H1 (cell line): ENCODE results near the gene NOP16. TPM values are rescaled to one million over a fixed set of nuclear protein-coding genes. Genes with fewer than 3 reads are reported as not detected.

ENCODE experiments used
- CTCF ChIA-PET: fragments of 300-600 bp; sonication (Branson Sonifier 250); formaldehyde crosslinking; loops from one replicate; lab custom pipeline; 2021; ENCODE audit not compliant: partially characterized antibody; lab: Charles Lee
- POLR2A ChIA-PET: fragments of 300-600 bp; sonication (Branson Sonifier 250); formaldehyde crosslinking; loops from one replicate; lab custom pipeline; 2021; ENCODE audit warnings: inconsistent platforms; ENCODE audit not compliant: partially characterized antibody; lab: Charles Lee
- DNase-seq, 2 experiments: peaks; one replicate each; pipeline versions ENCODE4 v3.0.0 to v3.0.0-alpha.2; 2010 to 2022; ENCODE audit warnings: low spot score in 2 of 2, low read depth in 1 of 2, mixed read lengths in 1 of 2
- FAIRE-seq: peaks from 2 replicates; lab custom pipeline; 2011; peaks lifted over from hg19 to GRCh38; lab: Jason Lieb, UNC
- H2AFZ ChIP-seq: 2 replicates; pipeline ENCODE4 v1.8.1; 2012; ENCODE audit warnings: low read length, inconsistent platforms
- H2AK5ac ChIP-seq: 2 replicates; pipeline ENCODE4 v1.6.1; 2013; ENCODE audit warnings: low read depth, low read length
- H2BK120ac ChIP-seq: replicated peaks from 2 replicates; pipeline ENCODE3; 2013; ENCODE audit warnings: low read depth, low read length, inconsistent platforms
- H2BK12ac ChIP-seq: 2 replicates; pipeline ENCODE4 v1.6.1; 2013; ENCODE audit warnings: low read depth, low read length
- H2BK15ac ChIP-seq: 2 replicates; pipeline ENCODE4 v1.6.1; 2013; ENCODE audit warnings: low read length
- H2BK20ac ChIP-seq: 2 replicates; pipeline ENCODE4 v1.6.1; 2013; ENCODE audit warnings: low read length
- H2BK5ac ChIP-seq: 2 replicates; pipeline ENCODE4 v1.6.1; 2013; ENCODE audit warnings: low read depth, low read length
- H3K14ac ChIP-seq: 2 replicates; pipeline ENCODE4 v1.6.1; 2013; ENCODE audit warnings: inconsistent platforms; ENCODE audit not compliant: insufficient read length
- H3K18ac ChIP-seq: 2 replicates; pipeline ENCODE4 v1.6.1; 2013; ENCODE audit warnings: low read length; ENCODE audit errors: extremely low read depth
- H3K23ac ChIP-seq: 2 replicates; pipeline ENCODE4 v1.6.1; 2013; ENCODE audit warnings: inconsistent platforms; ENCODE audit not compliant: insufficient read length
- H3K23me2 ChIP-seq: 2 replicates; pipeline ENCODE4 v1.6.1; 2013; ENCODE audit warnings: low read depth, low read length
- H3K27ac ChIP-seq: 2 replicates; pipeline ENCODE4 v1.6.1; 2011; ENCODE audit warnings: low read depth, low read length, inconsistent platforms
- H3K27me3 ChIP-seq, 4 experiments: replicated peaks in 1 of 4; 1 replicate in 1 of 4; 2 replicates in 3 of 4; pipeline versions ENCODE4 v1.6.1 to v1.8.1; 2011 to 2013; ENCODE audit warnings: low read length in 3 of 4, mild to moderate bottlenecking in 3 of 4, inconsistent platforms in 2 of 4, mixed read lengths in 2 of 4, moderate library complexity in 1 of 4; ENCODE audit not compliant: control insufficient read depth in 3 of 4, insufficient read depth in 3 of 4; ENCODE audit errors: extremely low read depth in 1 of 4
- H3K36me3 ChIP-seq, 4 experiments: 2 replicates each; pipeline versions ENCODE4 v1.6.1 to v1.8.1; 2011 to 2013; ENCODE audit warnings: mild to moderate bottlenecking in 4 of 4, low read length in 3 of 4, moderate library complexity in 2 of 4, control low read depth in 1 of 4, inconsistent platforms in 1 of 4; ENCODE audit not compliant: insufficient read depth in 4 of 4, control insufficient read depth in 2 of 4
- H3K4ac ChIP-seq: replicated peaks from 2 replicates; pipeline ENCODE3; 2013; ENCODE audit warnings: low read length, low read depth, mixed read lengths, inconsistent platforms; ENCODE audit not compliant: insufficient read length
- H3K4me1 ChIP-seq, 4 experiments: replicated peaks in 1 of 4; 1 replicate in 1 of 4; 2 replicates in 3 of 4; pipeline versions ENCODE4 v1.6.1 to v1.8.1; 2011 to 2013; ENCODE audit warnings: low read length in 3 of 4, inconsistent platforms in 2 of 4, mixed read lengths in 1 of 4; ENCODE audit not compliant: insufficient read depth in 4 of 4, control insufficient read depth in 3 of 4
- H3K4me2 ChIP-seq, 2 experiments: 2 replicates each; pipeline versions ENCODE4 v1.6.1 to v1.8.1; 2011 to 2013; ENCODE audit warnings: low read depth in 2 of 2, low read length in 2 of 2, control low read depth in 1 of 2, inconsistent platforms in 1 of 2, mild to moderate bottlenecking in 1 of 2; ENCODE audit not compliant: insufficient read depth in 1 of 2
- H3K4me3 ChIP-seq, 4 experiments: fragments of 200-600, 300-600 bp in 1 of 4; sonication (generic), shearing (Covaris generic), sonication (Bioruptor Twin) in 1 of 4; 2 replicates each; pipeline versions ENCODE4 v1.5.1 to v1.8.1; 2011 to 2016; ENCODE audit warnings: low read length in 4 of 4, low read depth in 3 of 4, control low read depth in 2 of 4, inconsistent platforms in 2 of 4, mild to moderate bottlenecking in 2 of 4, mixed read lengths in 1 of 4, moderate library complexity in 1 of 4; ENCODE audit not compliant: insufficient read depth in 2 of 4; ENCODE audit errors: extremely low read depth in 1 of 4
- H3K56ac ChIP-seq: replicated peaks from 2 replicates; pipeline ENCODE3; 2013; ENCODE audit warnings: low read depth, mild to moderate bottlenecking, mixed read lengths, low read length, inconsistent platforms; ENCODE audit not compliant: insufficient read length
- H3K79me1 ChIP-seq: 2 replicates; pipeline ENCODE4 v1.6.1; 2013; ENCODE audit warnings: low read depth, low read length, control low read depth
- H3K79me2 ChIP-seq, 2 experiments: 2 replicates each; pipeline versions ENCODE4 v1.6.1 to v1.8.1; 2012 to 2013; ENCODE audit warnings: low read length in 2 of 2, mild to moderate bottlenecking in 2 of 2, inconsistent platforms in 1 of 2; ENCODE audit not compliant: insufficient read depth in 2 of 2, control insufficient read depth in 1 of 2
- H3K9ac ChIP-seq, 4 experiments: replicated peaks in 1 of 4; 1 replicate in 1 of 4; 2 replicates in 3 of 4; pipeline versions ENCODE4 v1.6.1 to v1.8.1; 2011 to 2013; ENCODE audit warnings: low read depth in 3 of 4, low read length in 3 of 4, control low read depth in 2 of 4, mild to moderate bottlenecking in 2 of 4, moderate library complexity in 2 of 4, inconsistent platforms in 1 of 4; ENCODE audit errors: extremely low read depth in 1 of 4
- H3K9me3 ChIP-seq, 2 experiments: 2 replicates each; pipeline versions ENCODE4 v1.6.1 to v1.8.1; 2012 to 2013; ENCODE audit warnings: mild to moderate bottlenecking in 2 of 2, moderate library complexity in 2 of 2, control low read depth in 1 of 2, inconsistent platforms in 1 of 2, low read depth in 1 of 2, low read length in 1 of 2, mixed read lengths in 1 of 2; ENCODE audit not compliant: insufficient read depth in 2 of 2
- H4K20me1 ChIP-seq, 2 experiments: replicated peaks in 1 of 2; 2 replicates each; pipeline versions ENCODE3 to v1.8.1; 2011 to 2013; ENCODE audit warnings: inconsistent platforms in 2 of 2, low read length in 2 of 2, mild to moderate bottlenecking in 1 of 2; ENCODE audit not compliant: insufficient read depth in 2 of 2, control insufficient read depth in 1 of 2
- H4K5ac ChIP-seq: 2 replicates; pipeline ENCODE4 v1.6.1; 2013; ENCODE audit warnings: low read length, low read depth, mixed read lengths, inconsistent platforms; ENCODE audit not compliant: insufficient read length
- H4K8ac ChIP-seq: 2 replicates; pipeline ENCODE4 v1.8.0; 2013; ENCODE audit warnings: mild to moderate bottlenecking, moderate library complexity, low read length, inconsistent platforms; ENCODE audit not compliant: insufficient read depth; ENCODE audit errors: extremely low read depth
- H4K91ac ChIP-seq: replicated peaks from 2 replicates; pipeline ENCODE3; 2013; ENCODE audit warnings: low read length, mixed read lengths, inconsistent platforms; ENCODE audit not compliant: insufficient read length
- BACH1 ChIP-seq: IDR thresholded peaks from 2 replicates; pipeline ENCODE4 v1.6.1; 2012; ENCODE audit warnings: low read length, improper control_type of control experiment
- BCL11A ChIP-seq, 2 experiments: IDR thresholded peaks; one replicate each; pipeline ENCODE4 v1.6.1; 2011; ENCODE audit warnings: low read depth in 2 of 2, low read length in 2 of 2, mild to moderate bottlenecking in 2 of 2
- CEBPB ChIP-seq: IDR thresholded peaks from 2 replicates; pipeline ENCODE4 v1.6.1; 2012; ENCODE audit warnings: low read depth, low read length
- CREB1 ChIP-seq: IDR thresholded peaks from 2 replicates; pipeline ENCODE4 v1.6.1; 2012; ENCODE audit warnings: inconsistent platforms
- KDM1A ChIP-seq: fragments of 200-600, 300-600 bp; sonication (generic); IDR thresholded peaks from 2 replicates; pipeline ENCODE4 v1.7.1; 2016; ENCODE audit warnings: mild to moderate bottlenecking, low read length, borderline replicate concordance
- KDM5A ChIP-seq: fragments of 200-600 bp; IDR thresholded peaks from 2 replicates; pipeline ENCODE4 v1.7.1; 2012; ENCODE audit warnings: mild to moderate bottlenecking, low read length, inconsistent platforms, mixed read lengths
- SIX5 ChIP-seq: IDR thresholded peaks from 2 replicates; pipeline ENCODE4 v1.6.1; 2011; ENCODE audit warnings: mild to moderate bottlenecking, low read depth, low read length
- SP2 ChIP-seq: IDR thresholded peaks from 2 replicates; pipeline ENCODE4 v1.6.1; 2012; ENCODE audit warnings: mild to moderate bottlenecking, low read length, inconsistent platforms
- WGBS, 2 experiments: shearing (Covaris generic) in 1 of 2; methylation state at CpG; one replicate each; pipeline versions ENCODE4 v1.1.6 to v1.1.7; 2013 to 2015; ENCODE audit warnings: low lambda C conversion rate in 2 of 2, mixed read lengths in 2 of 2, inconsistent platforms in 1 of 2, low coverage in 1 of 2, missing lambda C conversion rate in 1 of 2; ENCODE audit not compliant: insufficient replicate concordance in 2 of 2, insufficient coverage in 1 of 2, insufficient read length in 1 of 2; ENCODE audit errors: extremely low coverage in 1 of 2, missing lambda C conversion rate in 1 of 2; 5-methylcytosine and 5-hydroxymethylcytosine counted together
- polyA plus RNA-seq, 7 experiments: library from polyadenylated mRNA; depleted of rRNA in 3 of 7; stranded (reverse) in 5 of 7; unstranded in 2 of 7; fragments of >200 nt in 5 of 7; fragments of 200-250 nt in 2 of 7; gene quantifications; 1 replicate in 5 of 7; 2 replicates in 1 of 7; 4 replicates in 1 of 7; pipeline versions ENCODE4 v1.2.1 to v1.2.3, GENCODE V29; 2011 to 2013; ENCODE audit warnings: missing spikeins in 2 of 7, mixed read lengths in 2 of 7
- total RNA-seq: library from RNA; stranded (reverse); fragmentation: NEBNext Ultra II Directional; extraction: Animal tissue kit (Norgen Biotek cat#: 25700); gene quantifications from 2 replicates; pipeline ENCODE4 v1.2.1, GENCODE V29; 2021

Gene NOP16
- total and polyA plus RNA-seq, 2 of the 8 experiments (the other 6 are each of a cell fraction or from before 2014, with no cell fraction given) = 46.9 to 65.2 TPM

GRCh38 chr5:176436656-176437055, 48.3 kb upstream of the NOP16 start:
- Histone ChIP-seq H2BK15ac (no peak overlapping the region), H2BK5ac (no peak overlapping the region), H3K9ac (no peak overlapping the region), H3K14ac (no peak overlapping the region), H3K27me3 (no peaks in the 10 kb centered on the region), H3K27ac (no peak overlapping the region), H3K56ac (no peak overlapping the region), H3K79me1 (no peaks in the 10 kb centered on the region), H3K23me2 (no peaks in the 10 kb centered on the region), H4K8ac (no peak overlapping the region), H3K4me3 (no peak overlapping the region), H4K91ac (no peak overlapping the region), H3K18ac (no peak overlapping the region), H2AK5ac (no peak overlapping the region), H3K36me3 (no peaks in the 10 kb centered on the region), H2AFZ (no peak overlapping the region), H3K79me2 (no peaks in the 10 kb centered on the region), H2BK20ac (no peak overlapping the region), H2BK120ac (no peak overlapping the region), H3K4me1 (peaks cover 0 to 2% (median 0%) of the 10 kb centered on the region in 4 experiments; a peak in 1 of 7 replicates), H3K4ac (no peak overlapping the region), H4K20me1 (no peaks in the 10 kb centered on the region), H3K9me3 (peaks cover 2 to 11% of the 10 kb centered on the region in 2 experiments; a peak in 1 of 4 replicates), H4K5ac (no peak overlapping the region), H2BK12ac (no peak overlapping the region), H3K4me2 (no peak overlapping the region), H3K23ac (no peak overlapping the region)
- 65% methylated on average over 5 of the region's 5 CpGs; no CpG with 5 or more reads in 1 of the 2 experiments for whole genome bisulfite sequencing, 2 experiments
- ChIA-PET POLR2A (interaction anchor here (1.4 kb wide), 1 partner anchor 11 kb away, joined by 4 read pairs; the partner anchor contains the start of gene FAF2), CTCF (no interaction called here)
- FAIRE-seq (no peak), DNase-seq (no peak)
- no peak for TF ChIP-seq SIX5
- no peak for TF ChIP-seq CEBPB
- no peak for TF ChIP-seq KDM1A
- TF ChIP-seq KDM5A = no peak
- TF ChIP-seq BACH1 = no peak
- no peak for TF ChIP-seq SP2
- TF ChIP-seq BCL11A (IDR thresholded peaks at IDR 0.05; ENCODE audit: low read depth in 2 of 2, low read length in 2 of 2) = no peak
- TF ChIP-seq CREB1 = no peak
